ENCODE data around the gene OAS2. TPM values are rescaled to one million over a fixed set of nuclear protein-coding genes. Genes with fewer than 3 reads are reported as not detected.
A peak's percentile ranks its signal among the peaks of the same experiment; 100 is the strongest.

The OAS2 gene
- total and polyA plus RNA-seq, 2 of the 4 experiments (the other 2 are of a cell fraction), result under 0.01 TPM; not detected in 1

DNA sequence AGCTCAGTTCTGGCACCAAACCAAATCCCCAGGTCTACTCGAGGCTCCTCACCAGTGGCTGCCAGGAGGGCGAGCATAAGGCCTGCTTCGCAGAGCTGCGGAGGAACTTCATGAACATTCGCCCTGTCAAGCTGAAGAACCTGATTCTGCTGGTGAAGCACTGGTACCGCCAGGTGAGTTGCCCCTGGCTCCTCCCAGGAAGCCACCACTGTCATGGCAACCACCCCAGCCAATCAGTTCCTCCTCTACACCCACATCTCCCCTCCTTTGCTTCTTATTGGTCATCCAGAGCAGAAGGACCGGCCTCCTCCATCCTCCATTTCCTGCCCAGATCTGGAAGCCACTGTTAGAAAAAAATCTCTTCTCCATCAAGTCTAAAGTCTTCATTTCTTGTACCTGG lies 17.2 kb upstream of the OAS2 start:
- in situ Hi-C loops (cut with MboI; ENCODE audit: low sequenced_read_pairs) (no loop called here), intact Hi-C loops (cut with micrococcal nuclease) (no loop called here), dilution Hi-C loops (cut with HindIII; ENCODE audit: low sequenced_read_pairs, unreplicated experiment) (no loop called here)
- no peak overlapping the region for H2AK9ac ChIP-seq (replicated peaks; ENCODE audit: low read depth, low read length, poor library complexity)
- H3K9me1 ChIP-seq (ENCODE audit: insufficient read depth, low read length), result 0 out of 2 replicates have a peak, but pooled peaks cover 3% of the 10 kb centered on the region
- no peak overlapping the region for H3K9ac ChIP-seq (ENCODE audit: low read depth, low read length)
- no TSS peak for BruUV-seq (replicated peaks)
- no peak overlapping the region for H3K18ac ChIP-seq (ENCODE audit: low read depth, low read length)
- H4K8ac ChIP-seq (ENCODE audit: low read depth in 2 of 2, low read length in 2 of 2), result no peak overlapping the region
- H2BK5ac ChIP-seq (ENCODE audit: low read depth, low read length, poor library complexity, severe bottlenecking), result no peak overlapping the region
- 100% methylated on average over 3 of the region's 7 CpGs; no CpG with 5 or more reads in 1 of the 2 experiments for WGBS, 2 experiments (ENCODE audit: extremely low coverage in 2 of 2, insufficient read length in 1 of 2)
- CTCF ChIA-PET, result no interaction called here
- no peak overlapping the region for H3K4me3 ChIP-seq (ENCODE audit: insufficient read depth, low read depth, low read length)
- no peak overlapping the region for H2BK120ac ChIP-seq (ENCODE audit: low read depth, low read length)
- H3K14ac ChIP-seq (replicated peaks; ENCODE audit: low read depth, low read length), result no peak overlapping the region
- H3K4me2 ChIP-seq (ENCODE audit: low read depth, low read length), result no peak overlapping the region
- H3K23ac ChIP-seq (ENCODE audit: low read depth, low read length), result no peak overlapping the region
- H4K5ac ChIP-seq (ENCODE audit: low read depth, low read length), result no peak overlapping the region
- no peak for TF ChIP-seq POLR2A (IDR thresholded peaks at IDR 0.05; ENCODE audit: low read depth, low read length)
- no peak for TF ChIP-seq RFX5 (IDR thresholded peaks at IDR 0.05; ENCODE audit: low read depth, low read length)
- TF ChIP-seq CEBPB (IDR thresholded peaks at IDR 0.05; ENCODE audit: low read depth, low read length), result no peak
- no peak for TF ChIP-seq MAFK (IDR thresholded peaks at IDR 0.05; ENCODE audit: low read depth, low read length)
- TF ChIP-seq MAZ (IDR thresholded peaks at IDR 0.05; ENCODE audit: borderline replicate concordance, low read depth, low read length), result no peak
- TF ChIP-seq FOS (IDR thresholded peaks at IDR 0.05; ENCODE audit: low read depth, low read length), result no peak
- TF ChIP-seq, protein P1, sequence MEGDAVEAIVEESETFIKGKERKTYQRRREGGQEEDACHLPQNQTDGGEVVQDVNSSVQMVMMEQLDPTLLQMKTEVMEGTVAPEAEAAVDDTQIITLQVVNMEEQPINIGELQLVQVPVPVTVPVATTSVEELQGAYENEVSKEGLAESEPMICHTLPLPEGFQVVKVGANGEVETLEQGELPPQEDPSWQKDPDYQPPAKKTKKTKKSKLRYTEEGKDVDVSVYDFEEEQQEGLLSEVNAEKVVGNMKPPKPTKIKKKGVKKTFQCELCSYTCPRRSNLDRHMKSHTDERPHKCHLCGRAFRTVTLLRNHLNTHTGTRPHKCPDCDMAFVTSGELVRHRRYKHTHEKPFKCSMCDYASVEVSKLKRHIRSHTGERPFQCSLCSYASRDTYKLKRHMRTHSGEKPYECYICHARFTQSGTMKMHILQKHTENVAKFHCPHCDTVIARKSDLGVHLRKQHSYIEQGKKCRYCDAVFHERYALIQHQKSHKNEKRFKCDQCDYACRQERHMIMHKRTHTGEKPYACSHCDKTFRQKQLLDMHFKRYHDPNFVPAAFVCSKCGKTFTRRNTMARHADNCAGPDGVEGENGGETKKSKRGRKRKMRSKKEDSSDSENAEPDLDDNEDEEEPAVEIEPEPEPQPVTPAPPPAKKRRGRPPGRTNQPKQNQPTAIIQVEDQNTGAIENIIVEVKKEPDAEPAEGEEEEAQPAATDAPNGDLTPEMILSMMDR (conservative IDR thresholded peaks at IDR 0.05; ENCODE audit: low read depth, low read length), result no peak
- TF ChIP-seq, protein P2, sequence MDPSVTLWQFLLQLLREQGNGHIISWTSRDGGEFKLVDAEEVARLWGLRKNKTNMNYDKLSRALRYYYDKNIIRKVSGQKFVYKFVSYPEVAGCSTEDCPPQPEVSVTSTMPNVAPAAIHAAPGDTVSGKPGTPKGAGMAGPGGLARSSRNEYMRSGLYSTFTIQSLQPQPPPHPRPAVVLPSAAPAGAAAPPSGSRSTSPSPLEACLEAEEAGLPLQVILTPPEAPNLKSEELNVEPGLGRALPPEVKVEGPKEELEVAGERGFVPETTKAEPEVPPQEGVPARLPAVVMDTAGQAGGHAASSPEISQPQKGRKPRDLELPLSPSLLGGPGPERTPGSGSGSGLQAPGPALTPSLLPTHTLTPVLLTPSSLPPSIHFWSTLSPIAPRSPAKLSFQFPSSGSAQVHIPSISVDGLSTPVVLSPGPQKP (IDR thresholded peaks at IDR 0.05; ENCODE audit: borderline replicate concordance, low read depth, low read length), result no peak
- no peak for TF ChIP-seq RAD21 (IDR thresholded peaks at IDR 0.05; ENCODE audit: low read length)
- TF ChIP-seq, protein P3, sequence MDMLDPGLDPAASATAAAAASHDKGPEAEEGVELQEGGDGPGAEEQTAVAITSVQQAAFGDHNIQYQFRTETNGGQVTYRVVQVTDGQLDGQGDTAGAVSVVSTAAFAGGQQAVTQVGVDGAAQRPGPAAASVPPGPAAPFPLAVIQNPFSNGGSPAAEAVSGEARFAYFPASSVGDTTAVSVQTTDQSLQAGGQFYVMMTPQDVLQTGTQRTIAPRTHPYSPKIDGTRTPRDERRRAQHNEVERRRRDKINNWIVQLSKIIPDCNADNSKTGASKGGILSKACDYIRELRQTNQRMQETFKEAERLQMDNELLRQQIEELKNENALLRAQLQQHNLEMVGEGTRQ (IDR thresholded peaks at IDR 0.05; ENCODE audit: low read depth, low read length), result no peak
- TF ChIP-seq SMC3 (IDR thresholded peaks at IDR 0.05; ENCODE audit: low read depth, low read length), result no peak
- no peak for TF ChIP-seq RCOR1 (IDR thresholded peaks at IDR 0.05; ENCODE audit: insufficient replicate concordance, low read length)
- no peak for TF ChIP-seq NFE2L2 (IDR thresholded peaks at IDR 0.05; ENCODE audit: low read depth, low read length)
- TF ChIP-seq MXI1 (IDR thresholded peaks at IDR 0.05; ENCODE audit: borderline replicate concordance, low read depth, low read length), result no peak
- TF ChIP-seq BHLHE40 (IDR thresholded peaks at IDR 0.05; ENCODE audit: low read depth, low read length), result no peak
- no peak for TF ChIP-seq CHD1 (IDR thresholded peaks at IDR 0.05; ENCODE audit: low read depth, low read length)
- H2AK5ac ChIP-seq (ENCODE audit: low read depth, low read length), result no peak overlapping the region
- H3K79me1 ChIP-seq (ENCODE audit: low read depth in 1 of 2, low read length in 2 of 2), result no peaks in the 10 kb centered on the region
- H2AFZ ChIP-seq (replicated peaks; ENCODE audit: low read length, poor library complexity), result peak overlapping the region; percentile 51
- H3K9me3 ChIP-seq (ENCODE audit: control insufficient read depth, insufficient read depth, low read length), result no peaks in the 10 kb centered on the region
- no peak overlapping the region for H3K4ac ChIP-seq (ENCODE audit: low read depth, low read length)
- POLR2A ChIA-PET (ENCODE audit: unreplicated experiment), result no interaction called here
- H4K91ac ChIP-seq (ENCODE audit: insufficient read depth, low read depth, low read length), result no peak overlapping the region
- ATAC-seq (ENCODE audit: low read depth), result no peak
- H3K27me3 ChIP-seq (ENCODE audit: control insufficient read depth, insufficient read depth, low read length), result no peaks in the 10 kb centered on the region
- no peak overlapping the region for H3K56ac ChIP-seq (ENCODE audit: extremely low read depth, insufficient read depth, low read length)
- no peak overlapping the region for H2BK15ac ChIP-seq (ENCODE audit: low read depth, low read length)
- H4K20me1 ChIP-seq (ENCODE audit: insufficient read depth, low read length), result no peaks in the 10 kb centered on the region
- no peaks in the 10 kb centered on the region for H3K4me1 ChIP-seq (ENCODE audit: control insufficient read depth, insufficient read depth, low read length)
- H3K36me3 ChIP-seq (ENCODE audit: control insufficient read depth, insufficient read depth, low read length), result no peaks in the 10 kb centered on the region
- DNase-seq, result no peak
- no peak overlapping the region for H2BK20ac ChIP-seq (ENCODE audit: low read depth, low read length)
- H3K27ac ChIP-seq (ENCODE audit: insufficient read depth, low read length), result no peak overlapping the region
